ENCODE data around the gene MAPK10.

DNA sequence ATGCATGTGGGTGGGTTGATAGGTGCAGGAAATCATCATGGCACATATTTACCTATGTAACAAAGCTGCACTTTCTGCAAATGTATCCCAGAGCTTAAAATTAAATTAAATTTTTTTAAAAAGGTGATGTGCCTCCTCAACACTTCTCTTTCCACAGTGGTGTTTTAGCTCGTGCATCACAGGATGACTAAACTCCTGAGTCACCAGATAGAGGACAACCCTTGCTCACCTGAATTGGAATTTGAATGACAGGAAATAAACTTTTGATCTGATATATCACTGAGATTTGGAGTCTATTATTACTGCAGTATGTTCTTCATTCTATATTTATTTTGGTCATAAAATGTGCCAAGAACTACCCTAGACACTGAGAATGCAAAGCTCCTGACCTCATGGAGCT, 185.3 kb downstream of the MAPK10 start:
- TF ChIP-seq LEF1 (IDR thresholded peaks at IDR 0.05), result no peak
- no peak for TF ChIP-seq IRF2 (CRISPR knock-in tag; IDR thresholded peaks at IDR 0.05)
- no peak for TF ChIP-seq SPI1 (IDR thresholded peaks at IDR 0.05; ENCODE audit: borderline replicate concordance, low read depth, low read length)
- no peak for TF ChIP-seq POLR3A (IDR thresholded peaks at IDR 0.05; ENCODE audit: borderline replicate concordance, extremely low read depth, insufficient read depth, insufficient read length)
- no peak for TF ChIP-seq RFX5 (IDR thresholded peaks at IDR 0.05; ENCODE audit: low read depth, low read length)
- no peak for TF ChIP-seq ZFX (CRISPR knock-in tag; IDR thresholded peaks at IDR 0.05)
- TF ChIP-seq PHTF2 (CRISPR knock-in tag; IDR thresholded peaks at IDR 0.05), result no peak
- TF ChIP-seq CTCF (IDR thresholded peaks at IDR 0.05 in 2 of 3, conservative IDR thresholded peaks at IDR 0.05 in 1 of 3; ENCODE audit: insufficient read depth in 2 of 3, low read depth in 1 of 3, low read length in 3 of 3), result no peak
- no peak for TF ChIP-seq REST (IDR thresholded peaks at IDR 0.05; ENCODE audit: borderline replicate concordance)
- TF ChIP-seq REST (CRISPR knock-in tag; IDR thresholded peaks at IDR 0.05; ENCODE audit: low read depth), result no peak
- TF ChIP-seq GTF2F1 (IDR thresholded peaks at IDR 0.05; ENCODE audit: low read depth, low read length), result no peak
- TF ChIP-seq BDP1 (IDR thresholded peaks at IDR 0.05; ENCODE audit: insufficient read depth, insufficient read length), result no peak
- no peak for TF ChIP-seq E2F6 (IDR thresholded peaks at IDR 0.05; ENCODE audit: borderline replicate concordance in 1 of 2, extremely low read depth in 1 of 2, insufficient read depth in 1 of 2, insufficient read length in 1 of 2, low read depth in 1 of 2, low read length in 1 of 2, poor library complexity in 1 of 2, severe bottlenecking in 1 of 2)
- no peak for TF ChIP-seq GABPA (tag; conservative IDR thresholded peaks at IDR 0.05; ENCODE audit: low read depth)
- no peak for TF ChIP-seq PKNOX1 (IDR thresholded peaks at IDR 0.05)
